Cerebellar cortex (tissue), 1 donor: ENCODE results near the gene SPSB2.

Experiments
- DNase-seq: peaks from one replicate; pipeline ENCODE4 v3.0.0-alpha.2; 2015; ENCODE audit warnings: low spot score

SPSB2 gene

GRCh38 chr12:6830999-6831398, 42.1 kb downstream of the SPSB2 start:
- DNase-seq = no peak

GRCh38 chr12:6830286-6830890, 42.7 kb downstream of the SPSB2 start:
- DNase-seq = no peak

- DNase-seq = no peak
Measured at GRCh38 chr12:6829536-6830220, 43.4 kb downstream of the SPSB2 start.

GRCh38 chr12:6828781-6829535, 44.1 kb downstream of the SPSB2 start:
- DNase-seq = peak; percentile 77

- peak; percentile 69 for DNase-seq
Measured at GRCh38 chr12:6827982-6828780, 44.9 kb downstream of the SPSB2 start, which contains the start of gene P3H3. Gene P3H3, plus strand, starts transcription at chr12:6828407. Its CDS starts 34 bp downstream, at chr12:6828441.

- DNase-seq = peak; percentile 96
Measured at GRCh38 chr12:6827437-6827911, 45.6 kb downstream of the SPSB2 start.

- DNase-seq = no peak
Measured at GRCh38 chr12:6826734-6827436, 46.2 kb downstream of the SPSB2 start.

- DNase-seq = peak; percentile 18
Measured at GRCh38 chr12:6826125-6826733, 46.9 kb downstream of the SPSB2 start.

- DNase-seq = peak; percentile 95
Measured at GRCh38 chr12:6825398-6826124, 47.5 kb downstream of the SPSB2 start.

- DNase-seq = peak; percentile 54
Measured at GRCh38 chr12:6824901-6825381, 48.2 kb downstream of the SPSB2 start.

- peak; percentile 61 for DNase-seq
Measured at GRCh38 chr12:6824085-6824775, 48.9 kb downstream of the SPSB2 start.

GRCh38 chr12:6823182-6824084, 49.7 kb downstream of the SPSB2 start:
- DNase-seq = peak; percentile 36

- DNase-seq = peak; percentile 35
Measured at GRCh38 chr12:6822426-6823135, 50.5 kb downstream of the SPSB2 start.

GRCh38 chr12:6821591-6822425, 51.3 kb downstream of the SPSB2 start, which contains the start of gene GPR162:
Gene GPR162, plus strand, starts transcription at chr12:6821821. Its CDS starts 2,078 bp downstream, at chr12:6823899.
- DNase-seq = peak; percentile 79
